Suprapubic skin (tissue), 4 donors: ENCODE measurements around the gene DNM3.

Source experiments
- CTCF ChIP-seq, 2 donors: fragments of 200-600 bp in 1 of 2; fragments of 450-650 bp in 1 of 2; sonication (generic) in 1 of 2; IDR thresholded peaks; one replicate each; pipeline ENCODE4 v1.5.1; 2016 to 2019; ENCODE audit warnings: antibody characterized with exemption in 2 of 2, mild to moderate bottlenecking in 1 of 2, moderate library complexity in 1 of 2
- EP300 ChIP-seq: sonication (generic); formaldehyde crosslinking; IDR thresholded peaks from one replicate; pipeline ENCODE4 v1.6.1; 2017; ENCODE audit warnings: antibody characterized with exemption
- POLR2A ChIP-seq, 2 donors: fragments of 450-650 bp; IDR thresholded peaks; one replicate each; pipeline ENCODE4 v1.6.1; 2017; ENCODE audit warnings: antibody characterized with exemption in 2 of 2, mild to moderate bottlenecking in 2 of 2, moderate library complexity in 2 of 2
- POLR2AphosphoS5 ChIP-seq, 3 donors: sonication (generic); formaldehyde crosslinking; IDR thresholded peaks; one replicate each; pipeline ENCODE4 v1.6.1; 2017; ENCODE audit warnings: antibody characterized with exemption in 3 of 3

GRCh38 chr1:171929121-171929520 lies 87.8 kb downstream of the DNM3 start:
- TF ChIP-seq POLR2A (IDR thresholded peaks at IDR 0.05) (no peak), CTCF (IDR thresholded peaks at IDR 0.05) (no peak), EP300 (no peak), POLR2AphosphoS5 (IDR thresholded peaks at IDR 0.05) (no peak)
